ENCODE results near the gene DERL3.

DNA sequence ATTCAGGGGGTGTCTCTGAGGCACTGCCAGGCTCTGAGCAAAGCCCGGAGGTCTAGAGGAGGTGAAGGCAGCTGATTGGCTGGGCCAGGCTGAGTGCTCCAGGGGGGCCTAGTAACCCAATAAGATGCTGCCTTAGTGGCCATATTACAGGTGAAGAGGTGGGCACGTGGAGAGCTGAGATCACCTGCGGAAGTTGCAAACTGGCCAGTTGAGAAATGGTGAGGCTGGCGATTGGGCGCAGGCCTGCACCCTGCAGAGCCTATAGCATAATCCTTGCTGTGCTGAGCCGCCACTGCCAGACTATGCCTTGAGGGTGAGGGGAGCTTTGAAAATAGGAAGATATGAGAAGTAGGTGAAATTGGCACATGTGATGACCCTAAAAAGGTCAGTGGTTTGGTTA, 21.7 kb downstream of the DERL3 start:
- TF ChIP-seq EZH2 (conservative IDR thresholded peaks at IDR 0.05; ENCODE audit: low read depth, low read length): no peak
- no peak for TF ChIP-seq SMC3 (IDR thresholded peaks at IDR 0.05; ENCODE audit: low read length)
- TF ChIP-seq YY1 (IDR thresholded peaks at IDR 0.05; ENCODE audit: insufficient read depth, insufficient replicate concordance, low read depth, low read length): no peak
- TF ChIP-seq EEA1 (CRISPR knock-in tag; IDR thresholded peaks at IDR 0.05; ENCODE audit: borderline replicate concordance): no peak
